Kidney (tissue), 14 donors: ENCODE data around the gene RGL1. TPM values are rescaled to one million over a fixed set of nuclear protein-coding genes. Genes with fewer than 3 reads are reported as not detected.

Experiments
- DNase-seq, 5 donors: peaks; one replicate each; pipeline ENCODE4 v3.0.0-alpha.2; 2013 to 2020
- FAIRE-seq: peaks from 2 replicates; lab custom pipeline; 2012; peaks lifted over from hg19 to GRCh38; lab: Jason Lieb, UNC
- H3K27ac ChIP-seq, 2 donors: one replicate each; pipeline ENCODE4 v1.7.0; 2013; ENCODE audit warnings: low read depth in 2 of 2, low read length in 2 of 2, inconsistent platforms in 1 of 2
- H3K27me3 ChIP-seq: one replicate; pipeline ENCODE4 v1.7.1; 2013; ENCODE audit warnings: low read length, inconsistent platforms; ENCODE audit not compliant: control insufficient read depth, insufficient read depth
- H3K36me3 ChIP-seq, 3 donors: one replicate each; pipeline versions ENCODE4 v1.7.0 to v1.7.1; 2013; ENCODE audit warnings: low read length in 3 of 3, control low read depth in 1 of 3, inconsistent platforms in 1 of 3; ENCODE audit not compliant: insufficient read depth in 3 of 3, control insufficient read depth in 2 of 3
- H3K4me1 ChIP-seq, 3 donors: one replicate each; pipeline versions ENCODE4 v1.7.0 to v1.7.1; 2013; ENCODE audit warnings: low read length in 3 of 3, inconsistent platforms in 1 of 3, low read depth in 1 of 3; ENCODE audit not compliant: control insufficient read depth in 2 of 3, insufficient read depth in 2 of 3
- H3K4me3 ChIP-seq, 3 donors: one replicate each; pipeline versions ENCODE4 v1.7.0 to v1.8.1; 2013; ENCODE audit warnings: low read length in 3 of 3, control low read depth in 1 of 3, inconsistent platforms in 1 of 3
- H3K9ac ChIP-seq, 3 donors: one replicate each; pipeline versions ENCODE4 v1.7.0 to v1.7.1; 2013; ENCODE audit warnings: low read length in 3 of 3, control low read depth in 1 of 3, inconsistent platforms in 1 of 3
- H3K9me3 ChIP-seq, 3 donors: one replicate each; pipeline versions ENCODE4 v1.7.0 to v1.7.1; 2013; ENCODE audit warnings: low read length in 3 of 3, control low read depth in 1 of 3, inconsistent platforms in 1 of 3; ENCODE audit not compliant: control insufficient read depth in 2 of 3, insufficient read depth in 1 of 3
- CTCF ChIP-seq: IDR thresholded peaks from 3 replicates; pipeline ENCODE4 v1.5.1; 2012; ENCODE audit warnings: mild to moderate bottlenecking, moderate library complexity, borderline replicate concordance; ENCODE audit not compliant: insufficient read depth; ENCODE audit errors: extremely low read depth
- intact Hi-C: fragments of 100-400 bp; cut with DNase I; formaldehyde crosslinking; loops from one replicate; pipeline ENCODE4 v1.11.1; 2022
- polyA plus RNA-seq: library from polyadenylated mRNA; stranded (reverse); fragments of 350-450 nt; fragmentation: Illumina TruSeq; extraction: RNeasy Lipid Tissue Mini Kit (QIAGEN cat#74804); gene quantifications from one replicate; pipeline ENCODE4 v1.2.3, GENCODE V29; 2014; ENCODE audit warnings: low read depth, low replicate concordance; ENCODE audit not compliant: insufficient read depth
- total RNA-seq: library from RNA; stranded (reverse); fragmentation: NEBNext Ultra II Directional; extraction: Animal tissue kit (Norgen Biotek cat#: 25700); gene quantifications from one replicate; pipeline ENCODE4 v1.2.1, GENCODE V29; 2021
- donor health status: control.
- donor health status: control.
- donor health status: control.
- donor health status: control.
- donor health status: control.
- donor health status: DM: yes; HTN: yes; CAD: no.
- donor health status: Normal renal cell carcinoma (clear cell type).

The RGL1 gene
- total and polyA plus RNA-seq, 2 donors from 2014 or later: 17.3 to 30.7 TPM

GRCh38 chr1:183901748-183902330, 96.9 kb downstream of the RGL1 start:
- no peak overlapping the region for H3K9ac ChIP-seq
- H3K27ac ChIP-seq: no peak overlapping the region
- no peak overlapping the region for H3K4me3 ChIP-seq
- intact Hi-C loops: no loop called here
- H3K36me3 ChIP-seq: peaks cover 9 to 43% (median 10%) of the 10 kb centered on the region in 3 donors
- no peak for DNase-seq
- peaks cover 0 to 4% (median 0%) of the 10 kb centered on the region in 3 donors for H3K4me1 ChIP-seq
- TF ChIP-seq CTCF: no peak
- H3K9me3 ChIP-seq: no peaks in the 10 kb centered on the region
- H3K27me3 ChIP-seq: no peaks in the 10 kb centered on the region
- no peak for FAIRE-seq

GRCh38 chr1:183903101-183903500, 98.2 kb downstream of the RGL1 start:
- Histone ChIP-seq H3K4me3 (no peak overlapping the region), H3K27me3 (no peaks in the 10 kb centered on the region), H3K9ac (no peak overlapping the region), H3K9me3 (no peaks in the 10 kb centered on the region), H3K36me3 (peaks cover 12 to 47% (median 13%) of the 10 kb centered on the region in 3 donors), H3K4me1 (peaks cover 0 to under 1% (median 0%) of the 10 kb centered on the region in 3 donors), H3K27ac (no peak overlapping the region)
- no peak for DNase-seq
- no peak for TF ChIP-seq CTCF
- intact Hi-C loops: no loop called here
- FAIRE-seq: no peak

GRCh38 chr1:183905508-183906113, 100.7 kb downstream of the RGL1 start:
- no peak for TF ChIP-seq CTCF
- no peak for FAIRE-seq
- H3K9me3 ChIP-seq: no peaks in the 10 kb centered on the region

More at GRCh38 chr1:183905508-183906113, 100.7 kb downstream of the RGL1 start:
- no peak overlapping the region for H3K9ac ChIP-seq
- no peak for DNase-seq
- H3K27me3 ChIP-seq: no peaks in the 10 kb centered on the region
- intact Hi-C loops: no loop called here
- H3K36me3 ChIP-seq: peaks cover 14 to 55% (median 19%) of the 10 kb centered on the region in 3 donors
- H3K4me1 ChIP-seq: no peaks in the 10 kb centered on the region
- H3K27ac ChIP-seq: no peak overlapping the region
- no peak overlapping the region for H3K4me3 ChIP-seq
